HG02588 (cell line): ENCODE results near the gene NELL1.

ENCODE experiments used
- ATAC-seq: cut with Tn5 transposase; IDR thresholded peaks from one replicate; pipeline ENCODE4 v1.9.1; 2021; ENCODE audit warnings: mild to moderate bottlenecking, moderate library complexity; ENCODE audit not compliant: unreplicated experiment

The NELL1 gene

GRCh38 chr11:21622995-21623394 lies 953.6 kb downstream of the NELL1 start:
- ATAC-seq, result no peak
